HL-60 (cell line): ENCODE results near the gene KBTBD4.

Experiments
- GABPA ChIP-seq: IDR thresholded peaks from 2 replicates; pipeline ENCODE4 v1.6.1; 2012; ENCODE audit warnings: low read depth
- POLR2AphosphoS5 ChIP-seq: IDR thresholded peaks from 2 replicates; pipeline ENCODE4 v1.6.1; 2012; ENCODE audit warnings: low read depth
- TF ChIP-seq, protein P1 (sequence below): IDR thresholded peaks from one replicate; pipeline ENCODE4 v1.5.1; 2011; ENCODE audit warnings: low read length, control low read depth, inconsistent platforms; ENCODE audit not compliant: insufficient read depth
- TF ChIP-seq, protein P2 (sequence below): IDR thresholded peaks from 2 replicates; pipeline ENCODE4 v1.6.1; 2012; ENCODE audit warnings: low read depth; ENCODE audit not compliant: insufficient replicate concordance

DNA sequence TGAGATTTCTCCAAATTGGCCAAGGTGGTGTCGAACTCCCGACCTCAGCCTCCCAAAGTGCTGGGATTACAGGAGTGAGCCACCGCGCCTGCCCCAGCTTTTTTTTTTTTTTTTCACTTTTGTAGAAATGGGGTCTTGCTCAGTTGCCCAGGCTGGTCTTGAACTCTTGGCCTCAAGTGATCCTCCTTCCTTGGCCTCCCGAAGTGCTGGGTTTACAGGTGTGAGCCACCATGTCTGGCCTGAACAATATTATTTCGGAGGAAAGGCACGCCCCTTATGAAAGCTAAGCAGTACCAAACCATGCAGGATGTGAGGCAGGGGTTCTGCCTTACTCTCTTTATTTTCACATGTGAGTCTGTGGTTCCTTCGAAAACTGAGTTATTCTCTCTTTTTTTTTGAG is 47.5 kb upstream of the KBTBD4 start:
- TF ChIP-seq GABPA (no peak), POLR2AphosphoS5 (no peak)
- TF ChIP-seq, protein P1, sequence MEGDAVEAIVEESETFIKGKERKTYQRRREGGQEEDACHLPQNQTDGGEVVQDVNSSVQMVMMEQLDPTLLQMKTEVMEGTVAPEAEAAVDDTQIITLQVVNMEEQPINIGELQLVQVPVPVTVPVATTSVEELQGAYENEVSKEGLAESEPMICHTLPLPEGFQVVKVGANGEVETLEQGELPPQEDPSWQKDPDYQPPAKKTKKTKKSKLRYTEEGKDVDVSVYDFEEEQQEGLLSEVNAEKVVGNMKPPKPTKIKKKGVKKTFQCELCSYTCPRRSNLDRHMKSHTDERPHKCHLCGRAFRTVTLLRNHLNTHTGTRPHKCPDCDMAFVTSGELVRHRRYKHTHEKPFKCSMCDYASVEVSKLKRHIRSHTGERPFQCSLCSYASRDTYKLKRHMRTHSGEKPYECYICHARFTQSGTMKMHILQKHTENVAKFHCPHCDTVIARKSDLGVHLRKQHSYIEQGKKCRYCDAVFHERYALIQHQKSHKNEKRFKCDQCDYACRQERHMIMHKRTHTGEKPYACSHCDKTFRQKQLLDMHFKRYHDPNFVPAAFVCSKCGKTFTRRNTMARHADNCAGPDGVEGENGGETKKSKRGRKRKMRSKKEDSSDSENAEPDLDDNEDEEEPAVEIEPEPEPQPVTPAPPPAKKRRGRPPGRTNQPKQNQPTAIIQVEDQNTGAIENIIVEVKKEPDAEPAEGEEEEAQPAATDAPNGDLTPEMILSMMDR, result no peak
- TF ChIP-seq, protein P2, sequence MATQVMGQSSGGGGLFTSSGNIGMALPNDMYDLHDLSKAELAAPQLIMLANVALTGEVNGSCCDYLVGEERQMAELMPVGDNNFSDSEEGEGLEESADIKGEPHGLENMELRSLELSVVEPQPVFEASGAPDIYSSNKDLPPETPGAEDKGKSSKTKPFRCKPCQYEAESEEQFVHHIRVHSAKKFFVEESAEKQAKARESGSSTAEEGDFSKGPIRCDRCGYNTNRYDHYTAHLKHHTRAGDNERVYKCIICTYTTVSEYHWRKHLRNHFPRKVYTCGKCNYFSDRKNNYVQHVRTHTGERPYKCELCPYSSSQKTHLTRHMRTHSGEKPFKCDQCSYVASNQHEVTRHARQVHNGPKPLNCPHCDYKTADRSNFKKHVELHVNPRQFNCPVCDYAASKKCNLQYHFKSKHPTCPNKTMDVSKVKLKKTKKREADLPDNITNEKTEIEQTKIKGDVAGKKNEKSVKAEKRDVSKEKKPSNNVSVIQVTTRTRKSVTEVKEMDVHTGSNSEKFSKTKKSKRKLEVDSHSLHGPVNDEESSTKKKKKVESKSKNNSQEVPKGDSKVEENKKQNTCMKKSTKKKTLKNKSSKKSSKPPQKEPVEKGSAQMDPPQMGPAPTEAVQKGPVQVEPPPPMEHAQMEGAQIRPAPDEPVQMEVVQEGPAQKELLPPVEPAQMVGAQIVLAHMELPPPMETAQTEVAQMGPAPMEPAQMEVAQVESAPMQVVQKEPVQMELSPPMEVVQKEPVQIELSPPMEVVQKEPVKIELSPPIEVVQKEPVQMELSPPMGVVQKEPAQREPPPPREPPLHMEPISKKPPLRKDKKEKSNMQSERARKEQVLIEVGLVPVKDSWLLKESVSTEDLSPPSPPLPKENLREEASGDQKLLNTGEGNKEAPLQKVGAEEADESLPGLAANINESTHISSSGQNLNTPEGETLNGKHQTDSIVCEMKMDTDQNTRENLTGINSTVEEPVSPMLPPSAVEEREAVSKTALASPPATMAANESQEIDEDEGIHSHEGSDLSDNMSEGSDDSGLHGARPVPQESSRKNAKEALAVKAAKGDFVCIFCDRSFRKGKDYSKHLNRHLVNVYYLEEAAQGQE, result no peak
